NCI-H226 (cell line): Measurements from ENCODE around the gene NR5A2.
"Not testable (repeated sequence)": the region's sequence is repeated elsewhere in the genome, so short reads cannot be mapped to it uniquely, and the experiment has no call there.

Experiments used
- DNase-seq: peaks from one replicate; pipeline ENCODE4 v3.0.0-alpha.2; 2015

Gene NR5A2

GRCh38 chr1:200166411-200166810 lies 138.9 kb downstream of the NR5A2 start:
- DNase-seq: no peak

DNA sequence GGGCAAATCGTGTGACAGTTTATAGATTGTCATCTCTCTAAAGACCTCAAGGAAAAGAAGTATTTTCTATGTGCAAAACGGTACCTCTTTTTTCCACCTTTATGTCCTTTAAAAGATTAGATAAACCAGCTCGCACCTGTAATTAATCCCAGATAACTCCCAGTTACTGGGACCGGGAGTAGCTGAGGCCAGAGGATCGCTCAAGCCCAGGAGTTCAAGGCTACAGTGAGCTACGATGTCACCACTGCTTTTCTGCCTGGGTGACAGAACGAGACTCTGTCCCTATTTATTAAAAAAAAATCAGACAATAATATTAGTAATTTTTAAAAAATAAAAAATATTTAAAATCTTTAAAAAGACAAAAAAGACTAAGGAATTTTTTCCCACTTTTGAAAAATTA lies 141.4 kb downstream of the NR5A2 start:
- DNase-seq: no peak

GRCh38 chr1:200172311-200172710 lies 144.8 kb downstream of the NR5A2 start:
- no peak for DNase-seq

DNA sequence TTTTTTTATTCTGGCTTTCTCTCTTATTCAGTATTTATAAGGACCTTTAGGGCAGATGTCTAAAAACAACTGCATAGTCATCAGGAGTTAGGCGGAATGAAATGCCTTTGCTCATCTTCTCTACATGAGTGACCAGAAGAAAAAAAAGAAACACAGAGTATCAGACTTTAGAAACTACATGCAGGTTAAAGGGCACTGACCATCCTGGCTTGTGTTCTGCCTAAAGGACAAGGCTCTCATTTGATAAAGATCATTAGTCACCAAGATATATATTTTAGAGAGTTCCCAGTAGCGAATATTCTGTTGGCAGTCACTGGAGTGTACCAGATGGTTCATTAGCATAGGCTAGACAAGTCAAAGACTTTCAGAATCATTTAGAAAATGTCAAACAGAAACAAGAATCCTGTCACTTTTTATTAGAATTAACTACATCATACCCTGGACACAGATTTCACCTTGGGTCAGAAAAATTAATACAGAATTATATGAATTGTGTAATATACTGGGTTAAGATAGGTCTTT lies 145.6 kb downstream of the NR5A2 start:
- DNase-seq: no peak

- no peak for DNase-seq
Measured at GRCh38 chr1:200174525-200175295, 147.2 kb downstream of the NR5A2 start.

DNA sequence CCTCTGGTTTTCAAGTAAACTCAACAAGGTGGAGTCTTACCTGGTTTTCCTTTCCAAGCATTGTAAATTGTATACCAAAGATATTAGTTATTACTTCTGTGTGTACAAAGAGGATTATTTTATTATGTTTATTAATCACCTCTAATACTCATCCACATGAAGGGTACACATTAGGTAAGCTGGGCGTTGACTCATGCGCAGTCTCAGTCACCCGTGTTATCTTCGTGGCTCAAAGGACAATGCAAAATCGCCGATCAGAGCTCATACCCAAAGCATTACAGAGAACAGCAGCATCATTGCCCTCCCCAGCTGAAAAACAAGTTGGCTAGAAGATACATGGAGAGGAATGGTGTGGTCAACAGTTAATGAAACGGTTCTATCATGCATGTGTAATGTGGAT lies 148.7 kb downstream of the NR5A2 start:
- DNase-seq: no peak

DNA sequence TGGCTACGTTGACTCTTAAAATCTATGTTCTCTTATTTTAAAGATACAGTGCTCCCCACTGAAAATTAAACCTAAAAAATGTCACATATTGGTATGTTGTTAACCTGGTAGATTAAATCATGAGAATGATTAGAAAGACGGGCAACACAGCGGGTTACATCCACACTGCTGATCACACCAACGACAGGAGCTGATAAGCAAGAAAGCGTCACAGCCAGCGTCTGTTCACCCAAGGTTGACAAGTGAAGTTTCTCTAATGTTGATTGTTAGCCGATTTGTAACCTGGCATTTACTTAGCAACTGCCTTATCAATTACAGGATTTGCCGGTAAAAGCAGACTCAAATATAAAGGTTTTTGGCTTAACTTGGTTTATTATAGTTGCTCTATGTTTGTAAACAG lies 149.3 kb downstream of the NR5A2 start:
- DNase-seq: no peak

- DNase-seq: no peak
Measured at GRCh38 chr1:200178340-200178739, 150.8 kb downstream of the NR5A2 start.

- no peak for DNase-seq
Measured at GRCh38 chr1:200179126-200179780, 151.7 kb downstream of the NR5A2 start.

GRCh38 chr1:200179781-200180160 lies 152.3 kb downstream of the NR5A2 start:
- DNase-seq: no peak

- no peak for DNase-seq
Measured at GRCh38 chr1:200180821-200181220, 153.3 kb downstream of the NR5A2 start.

GRCh38 chr1:200181861-200182260 lies 154.4 kb downstream of the NR5A2 start:
- no peak for DNase-seq

GRCh38 chr1:200182701-200183100 lies 155.2 kb downstream of the NR5A2 start:
- DNase-seq: no peak

GRCh38 chr1:200183637-200184036 lies 156.1 kb downstream of the NR5A2 start:
- no peak for DNase-seq

GRCh38 chr1:200184196-200184595 lies 156.7 kb downstream of the NR5A2 start:
- DNase-seq: peak; percentile 80

DNA sequence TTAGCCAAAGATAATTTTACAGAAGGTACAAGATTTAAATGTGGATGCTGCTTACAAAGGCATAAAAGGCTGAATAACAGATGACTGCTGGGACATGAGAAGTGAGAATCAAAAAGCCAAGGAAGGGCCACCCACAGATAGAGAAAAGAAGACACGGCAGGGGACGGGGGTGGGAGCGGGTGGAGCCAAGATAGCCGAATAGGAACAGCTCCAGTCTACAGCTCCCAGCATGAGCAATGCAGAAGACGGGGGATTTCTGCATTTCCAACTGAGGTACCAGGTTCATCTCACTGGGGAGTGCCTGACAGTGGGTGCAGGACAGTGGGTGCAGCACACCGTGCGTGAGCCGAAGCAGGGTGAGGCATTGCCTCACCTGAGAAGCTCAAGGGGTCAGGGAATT lies 157.7 kb downstream of the NR5A2 start:
- not testable (repeated sequence) for DNase-seq

GRCh38 chr1:200187332-200187731 lies 159.8 kb downstream of the NR5A2 start:
- not testable (repeated sequence) for DNase-seq

GRCh38 chr1:200191993-200192392 lies 164.5 kb downstream of the NR5A2 start:
- DNase-seq: no peak

DNA sequence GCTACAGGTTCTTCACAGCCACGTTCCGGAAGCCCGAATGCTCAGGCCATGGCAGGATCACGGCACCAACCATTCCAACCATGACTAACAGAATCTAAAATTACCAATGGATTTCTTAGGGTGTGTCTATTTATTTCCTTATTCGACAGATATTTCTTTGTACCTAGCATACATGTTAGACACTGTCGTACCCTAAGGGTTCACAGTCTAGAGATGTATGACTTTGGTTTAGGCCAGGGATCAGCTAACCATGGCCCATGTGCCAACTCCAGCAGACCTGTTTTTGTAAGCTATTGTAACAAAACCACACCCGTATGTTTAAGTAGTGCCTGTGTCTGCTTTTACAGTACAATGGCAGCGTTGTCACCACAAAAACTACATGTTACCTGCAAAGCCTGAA lies 167.0 kb downstream of the NR5A2 start:
- no peak for DNase-seq

GRCh38 chr1:200198236-200198635 lies 170.7 kb downstream of the NR5A2 start:
- no peak for DNase-seq

GRCh38 chr1:200205216-200205995 lies 177.9 kb downstream of the NR5A2 start:
- DNase-seq: no peak

DNA sequence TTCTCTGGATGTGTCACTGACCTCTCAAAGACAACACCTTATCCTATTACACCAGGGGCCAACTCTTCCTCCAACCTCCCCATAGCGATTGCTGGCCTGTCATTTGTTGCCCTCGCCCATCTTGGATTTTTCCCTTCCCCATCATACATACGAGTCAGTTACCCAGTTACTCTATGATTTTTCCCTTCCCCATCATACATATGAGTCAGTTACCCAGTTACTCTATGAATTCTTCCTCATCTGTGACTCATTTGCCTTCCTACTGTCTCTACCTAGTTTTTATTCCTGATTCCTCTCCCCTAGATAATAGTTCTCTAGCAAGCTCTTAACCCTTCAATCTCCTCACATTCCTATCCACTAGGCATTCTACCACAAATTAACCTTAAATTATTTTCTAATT lies 178.8 kb downstream of the NR5A2 start:
- peak; percentile 84 for DNase-seq

DNA sequence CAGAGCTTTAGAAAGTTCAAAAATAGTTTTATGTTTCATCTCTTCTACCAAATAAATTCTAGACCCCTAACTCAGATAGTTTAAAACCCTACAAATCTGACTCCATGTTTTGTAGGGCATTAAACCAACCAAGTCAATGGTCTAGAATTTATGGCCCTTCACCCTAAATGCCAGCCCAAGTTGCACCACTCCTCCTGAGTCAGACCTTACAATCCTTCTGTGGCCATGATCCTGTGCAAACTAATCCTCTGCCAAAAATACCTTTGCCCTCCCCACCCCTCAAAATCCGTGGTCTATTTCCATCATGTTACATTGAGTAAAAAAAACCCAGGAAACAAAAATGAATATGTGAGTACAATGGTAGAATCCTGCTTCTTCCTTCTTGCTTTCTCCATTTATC lies 179.3 kb downstream of the NR5A2 start:
- peak; percentile 67 for DNase-seq

DNA sequence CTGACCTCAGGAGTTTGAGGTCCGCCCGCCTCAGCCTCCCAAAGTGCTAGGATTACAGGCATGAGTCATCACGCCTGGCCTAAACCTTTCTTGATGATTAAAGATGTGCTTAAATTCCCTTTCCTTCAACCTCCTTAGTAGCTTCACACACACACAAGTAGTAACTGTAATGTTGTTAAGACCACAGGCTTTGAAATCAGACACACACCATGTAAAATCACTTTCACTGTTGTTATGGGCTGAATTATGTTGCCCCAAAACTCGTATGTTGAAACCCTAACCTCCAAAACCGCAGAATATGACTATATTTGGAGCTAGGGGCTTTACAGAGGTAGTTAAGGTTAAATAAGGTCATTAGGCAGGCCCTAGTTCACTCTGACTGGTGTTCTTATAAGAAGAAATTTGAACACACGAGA lies 180.2 kb downstream of the NR5A2 start:
- DNase-seq: peak; percentile 61
